Measurements from ENCODE around the gene CHAC2. TPM values are rescaled to one million over a fixed set of nuclear protein-coding genes. Genes with fewer than 3 reads are reported as not detected.
"Not testable (repeated sequence)": the region's sequence is repeated elsewhere in the genome, so short reads cannot be mapped to it uniquely, and the experiment has no call there.

CHAC2 gene
- total RNA-seq, 2 donors from 2014 or later = 10.6 to 19.3 TPM

DNA sequence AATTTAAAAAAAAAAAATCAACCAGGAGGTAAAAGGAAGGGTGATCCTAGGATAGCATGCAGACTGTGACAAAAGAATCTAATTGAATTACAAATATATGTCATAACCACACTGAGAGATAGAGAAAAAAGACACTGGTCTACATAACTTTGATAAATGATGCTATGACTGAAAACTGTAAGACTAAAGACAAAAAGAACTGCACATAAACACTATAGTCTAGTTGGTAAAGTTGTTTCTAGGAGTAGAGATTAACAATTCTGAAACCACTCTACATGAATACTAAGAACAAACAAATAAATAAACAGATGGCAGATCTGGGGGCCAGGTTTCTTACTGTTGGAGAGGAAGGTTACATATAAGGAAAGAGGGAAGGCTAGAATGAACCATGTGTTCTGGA, 14.6 kb upstream of the CHAC2 start:
- peak overlapping the region; percentile 0 for H3K4me3 Mint-ChIP-seq
- DNase-seq (ENCODE audit: low spot score) (no peak), ATAC-seq (peak in 1 of 2 donors; percentile 69)
- H3K27ac Mint-ChIP-seq = peak overlapping the region in 1 of 2 donors; percentile 39
- H3K4me1 Mint-ChIP-seq (ENCODE audit: low read depth in 2 of 2) = peaks cover 10 to 17% of the 10 kb centered on the region in 2 donors
- H3K27me3 Mint-ChIP-seq = no peaks in the 10 kb centered on the region
- H3K9me3 Mint-ChIP-seq = no peaks in the 10 kb centered on the region
- H3K36me3 Mint-ChIP-seq = peaks cover 13% of the 10 kb centered on the region

DNA sequence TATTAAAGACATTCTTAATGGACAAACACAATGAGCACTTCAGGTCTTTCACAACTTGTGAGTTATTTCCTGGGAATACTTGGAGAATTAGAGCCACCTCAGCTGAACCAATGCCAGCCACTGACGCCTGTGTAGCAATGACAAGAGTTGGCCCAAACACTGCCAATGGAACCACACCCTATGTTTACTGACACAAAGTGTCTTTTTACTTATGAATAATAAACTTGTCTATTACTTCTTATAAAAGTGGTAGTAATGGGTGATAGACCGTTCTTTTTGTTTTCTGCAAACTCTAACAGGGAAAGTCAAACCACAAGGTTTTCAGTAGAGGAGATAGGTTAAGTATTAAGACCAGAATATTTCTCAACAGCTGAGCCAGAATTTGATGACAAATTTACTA, 12.5 kb upstream of the CHAC2 start:
- ATAC-seq (no peak), DNase-seq (ENCODE audit: low spot score) (no peak)
- H3K27ac Mint-ChIP-seq = no peak overlapping the region
- H3K36me3 Mint-ChIP-seq = no peaks in the 10 kb centered on the region
- no peak overlapping the region for H3K4me3 Mint-ChIP-seq
- H3K27me3 Mint-ChIP-seq = no peaks in the 10 kb centered on the region
- H3K9me3 Mint-ChIP-seq = no peaks in the 10 kb centered on the region
- peaks cover 10 to 17% of the 10 kb centered on the region in 2 donors for H3K4me1 Mint-ChIP-seq (ENCODE audit: low read depth in 2 of 2)

DNA sequence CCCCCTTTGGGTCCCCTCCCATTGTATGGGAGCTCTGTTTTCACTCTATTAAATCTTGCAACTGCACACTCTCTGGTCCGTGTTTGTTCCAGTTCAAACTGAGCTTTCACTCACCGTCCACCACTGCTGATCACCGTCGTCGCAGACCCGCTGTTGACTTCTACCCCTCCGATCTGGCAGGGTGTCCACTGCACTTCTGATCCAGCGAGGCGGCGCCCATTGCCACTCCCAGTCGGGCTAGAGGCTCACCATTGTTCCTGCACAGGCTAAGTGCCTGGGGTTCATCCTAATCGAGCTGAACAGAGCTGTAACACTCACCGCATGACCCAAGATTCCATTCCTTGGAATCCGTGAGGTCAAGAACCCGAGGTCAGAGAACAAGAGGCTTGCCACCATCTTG, 11.0 kb upstream of the CHAC2 start:
- H3K4me1 Mint-ChIP-seq (ENCODE audit: low read depth in 2 of 2) = peaks cover 8 to 14% of the 10 kb centered on the region in 2 donors
- H3K9me3 Mint-ChIP-seq = no peaks in the 10 kb centered on the region
- no peak for ATAC-seq
- H3K27ac Mint-ChIP-seq = no peak overlapping the region
- no peak overlapping the region for H3K4me3 Mint-ChIP-seq
- H3K36me3 Mint-ChIP-seq = no peaks in the 10 kb centered on the region
- H3K27me3 Mint-ChIP-seq = no peaks in the 10 kb centered on the region
- no peak for DNase-seq (ENCODE audit: low spot score)

DNA sequence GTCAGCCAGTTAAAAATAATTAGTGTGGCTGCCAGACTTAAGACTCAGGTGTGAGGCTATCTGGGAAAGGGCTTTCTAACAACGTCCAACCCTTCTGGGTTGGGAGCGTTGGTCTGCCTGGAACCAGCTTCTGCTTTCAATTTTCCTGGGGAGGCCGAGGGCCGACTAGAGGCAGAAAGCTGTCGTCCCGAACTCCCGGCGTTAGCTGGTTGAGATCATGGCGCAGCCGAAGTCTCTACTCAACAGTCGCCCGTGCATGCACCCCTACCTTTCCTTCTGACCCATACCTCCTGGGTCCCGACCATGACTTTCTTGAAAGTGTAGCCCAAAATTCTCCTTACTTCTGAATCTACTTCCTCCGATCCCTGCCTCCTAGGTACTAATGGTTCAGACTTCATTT, 10.4 kb upstream of the CHAC2 start:
- H3K36me3 Mint-ChIP-seq; H3K9me3 Mint-ChIP-seq; DNase-seq (ENCODE audit: low spot score); H3K4me3 Mint-ChIP-seq; H3K27me3 Mint-ChIP-seq; ATAC-seq; H3K27ac Mint-ChIP-seq: not testable (repeated sequence)
- H3K4me1 Mint-ChIP-seq (ENCODE audit: low read depth in 2 of 2) = peaks cover 7 to 11% of the 10 kb centered on the region in 2 donors

DNA sequence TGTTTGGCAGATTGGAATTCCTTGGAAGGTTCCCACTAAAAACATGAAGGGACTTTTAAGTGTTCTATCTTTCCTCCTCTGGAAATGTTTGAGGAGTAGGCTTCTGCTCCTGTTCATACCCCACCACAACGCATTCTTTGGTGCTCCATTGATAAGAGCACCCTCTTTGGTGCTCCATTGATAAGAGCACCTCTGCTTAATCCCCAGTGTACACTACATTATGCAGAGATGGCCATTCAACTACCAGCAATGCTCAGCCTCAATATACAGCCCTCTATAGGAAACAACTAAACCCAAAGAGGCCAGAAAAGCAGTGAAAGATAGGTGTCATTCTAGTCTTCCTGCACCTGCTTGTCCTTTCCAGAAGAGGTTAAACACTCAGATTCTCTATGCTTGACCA, 1.8 kb upstream of the CHAC2 start:
- Mint-ChIP-seq H3K4me3 (no peak overlapping the region), H3K36me3 (no peaks in the 10 kb centered on the region), H3K27me3 (no peaks in the 10 kb centered on the region), H3K4me1 (ENCODE audit: low read depth in 2 of 2) (peaks cover 9 to 23% of the 10 kb centered on the region in 2 donors), H3K9me3 (no peaks in the 10 kb centered on the region), H3K27ac (no peak overlapping the region)
- ATAC-seq = no peak
- DNase-seq (ENCODE audit: low spot score) = no peak

DNA sequence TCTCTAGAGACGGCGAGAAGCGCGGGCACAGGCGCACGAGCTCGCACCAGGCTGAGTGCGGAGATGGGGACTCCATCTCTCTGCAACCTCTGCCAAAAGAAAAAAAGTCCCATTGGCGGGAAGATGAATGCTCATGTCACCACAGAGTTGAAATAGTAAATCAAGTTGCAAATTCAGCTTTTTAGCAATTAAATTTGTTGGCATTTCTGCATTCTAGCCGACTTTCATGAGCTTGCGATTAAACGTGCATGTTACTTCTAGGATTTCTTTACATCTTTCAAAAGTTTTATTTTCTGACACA, 588 bp downstream of the CHAC2 start:
- H3K36me3 Mint-ChIP-seq = no peaks in the 10 kb centered on the region
- peak overlapping the region; percentile 87 to 96 for H3K27ac Mint-ChIP-seq
- ATAC-seq (peak; percentile 73 to 80), DNase-seq (ENCODE audit: low spot score) (peak; percentile 68)
- no peaks in the 10 kb centered on the region for H3K27me3 Mint-ChIP-seq
- H3K9me3 Mint-ChIP-seq = no peaks in the 10 kb centered on the region
- H3K4me3 Mint-ChIP-seq = peak overlapping the region; percentile 91
- peaks cover 12 to 23% of the 10 kb centered on the region in 2 donors for H3K4me1 Mint-ChIP-seq (ENCODE audit: low read depth in 2 of 2)

DNA sequence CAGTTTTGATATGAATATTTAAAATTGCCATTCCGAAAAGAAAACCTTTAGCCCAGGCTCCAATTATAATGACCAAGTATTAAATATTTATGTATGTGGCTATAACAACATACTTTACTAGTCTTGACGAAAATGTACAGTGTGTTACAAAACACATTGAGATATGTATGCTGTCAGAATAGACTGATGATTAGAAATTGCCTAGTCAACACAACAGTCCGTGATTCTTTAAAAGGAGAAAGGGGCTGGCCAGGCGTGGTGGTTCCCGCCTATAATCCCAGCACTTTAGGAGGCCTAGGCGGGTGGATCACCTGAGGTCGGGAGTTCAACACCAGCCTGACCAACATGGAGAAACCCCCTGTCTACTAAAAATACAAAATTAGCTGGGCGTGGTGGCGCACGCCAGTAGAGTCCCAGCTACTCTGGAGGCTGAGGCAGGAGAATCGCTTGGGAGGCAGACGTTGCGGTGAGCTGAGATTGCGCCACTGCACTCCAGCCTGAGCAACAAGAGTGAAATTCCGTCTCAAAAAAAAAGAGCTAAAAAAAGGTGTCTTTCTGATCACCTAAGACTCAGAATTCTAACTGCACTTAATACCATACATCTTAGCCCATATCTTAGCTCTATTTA, 1.8 kb downstream of the CHAC2 start:
- Mint-ChIP-seq H3K27ac (no peak overlapping the region), H3K4me3 (peak overlapping the region; percentile 91)
- no peak for DNase-seq (ENCODE audit: low spot score)

DNA sequence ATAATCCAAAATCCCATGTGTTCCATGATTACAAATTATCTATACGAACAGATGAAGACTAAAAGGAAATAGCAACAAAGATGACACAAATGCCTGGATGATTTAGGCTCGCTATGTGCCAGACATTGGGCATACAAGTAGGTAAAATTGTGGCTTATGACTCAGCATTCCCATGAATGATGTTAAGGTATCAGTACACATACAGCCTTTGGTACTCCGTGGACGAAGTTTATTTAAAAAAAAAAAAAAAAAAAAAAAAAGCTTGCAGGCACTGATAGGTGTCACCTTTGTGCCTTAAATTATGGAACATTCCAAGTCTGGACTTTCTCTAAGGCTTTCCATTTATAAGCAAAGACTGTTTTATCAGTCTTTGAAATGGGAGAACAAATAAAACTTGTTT, 2.7 kb downstream of the CHAC2 start:
- ATAC-seq (no peak), DNase-seq (ENCODE audit: low spot score) (no peak)
- no peaks in the 10 kb centered on the region for H3K27me3 Mint-ChIP-seq
- no peak overlapping the region for H3K27ac Mint-ChIP-seq
- peaks cover 12 to 23% of the 10 kb centered on the region in 2 donors for H3K4me1 Mint-ChIP-seq (ENCODE audit: low read depth in 2 of 2)
- H3K9me3 Mint-ChIP-seq = no peaks in the 10 kb centered on the region
- no peaks in the 10 kb centered on the region for H3K36me3 Mint-ChIP-seq
- peak overlapping the region; percentile 48 for H3K4me3 Mint-ChIP-seq

More for the DNA sequence above, 1.8 kb downstream of the CHAC2 start:
- H3K27me3 Mint-ChIP-seq = no peaks in the 10 kb centered on the region
- no peaks in the 10 kb centered on the region for H3K36me3 Mint-ChIP-seq
- no peak for ATAC-seq
- peaks cover 12 to 23% of the 10 kb centered on the region in 2 donors for H3K4me1 Mint-ChIP-seq (ENCODE audit: low read depth in 2 of 2)
- H3K9me3 Mint-ChIP-seq = no peaks in the 10 kb centered on the region

DNA sequence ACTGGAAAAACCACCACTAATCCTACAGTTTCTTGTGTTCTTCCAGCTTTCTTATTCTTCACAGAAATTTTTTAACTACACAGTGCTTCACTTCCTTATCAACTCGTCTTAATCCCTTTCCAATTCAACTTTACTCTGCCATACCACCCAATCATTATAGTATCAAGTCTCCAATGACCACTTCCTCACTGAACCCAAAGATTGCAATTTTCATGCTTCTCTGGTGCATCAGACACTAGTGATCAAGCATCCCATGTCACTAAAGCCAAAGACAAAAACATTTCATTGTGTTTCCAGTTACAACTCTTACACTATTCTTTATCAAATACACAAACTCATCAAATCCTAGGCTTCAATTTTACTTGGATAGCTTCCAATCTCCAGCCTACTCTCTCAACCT, 9.5 kb downstream of the CHAC2 start:
- peak overlapping the region in 1 of 2 donors; percentile 8 for H3K27ac Mint-ChIP-seq
- H3K27me3 Mint-ChIP-seq = no peaks in the 10 kb centered on the region
- H3K4me3 Mint-ChIP-seq = no peak overlapping the region
- H3K9me3 Mint-ChIP-seq = no peaks in the 10 kb centered on the region
- DNase-seq (ENCODE audit: low spot score) (no peak), ATAC-seq (no peak)
- peaks cover 19 to 21% of the 10 kb centered on the region in 2 donors for H3K4me1 Mint-ChIP-seq (ENCODE audit: low read depth in 2 of 2)
- H3K36me3 Mint-ChIP-seq = peaks cover 17% of the 10 kb centered on the region

DNA sequence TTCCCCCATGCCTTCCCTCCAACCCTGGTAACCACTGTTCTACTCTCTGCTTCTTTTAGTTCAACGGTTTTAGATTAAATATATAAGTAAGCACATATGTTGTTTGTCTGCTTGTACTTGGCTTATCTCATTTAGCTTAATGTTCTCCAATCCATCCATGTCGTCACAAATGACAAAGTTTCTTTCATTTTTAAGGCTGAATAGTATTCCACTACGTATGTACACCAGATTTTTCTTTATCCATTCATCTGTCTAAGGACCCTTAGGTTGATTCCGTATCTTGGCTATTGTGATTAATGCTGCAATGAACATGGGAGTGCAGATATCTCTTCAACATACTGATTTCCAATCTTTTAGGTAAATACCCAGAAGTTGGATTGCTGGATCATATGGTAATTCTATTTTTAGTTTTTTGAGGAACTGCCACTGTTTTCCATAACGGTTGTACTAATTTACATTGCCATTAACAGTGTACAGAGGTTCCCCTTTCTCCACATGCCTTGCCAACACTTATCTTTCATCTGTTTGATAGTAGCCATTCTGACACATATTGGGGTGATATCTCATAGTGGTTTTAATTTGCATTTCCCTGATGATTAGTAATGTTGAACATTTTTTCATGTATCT, 11.0 kb downstream of the CHAC2 start:
- Mint-ChIP-seq H3K4me3 (no peak overlapping the region), H3K36me3 (peaks cover 17% of the 10 kb centered on the region), H3K27me3 (no peaks in the 10 kb centered on the region), H3K27ac (no peak overlapping the region), H3K4me1 (ENCODE audit: low read depth in 2 of 2) (peaks cover 20 to 26% of the 10 kb centered on the region in 2 donors), H3K9me3 (no peaks in the 10 kb centered on the region)
- no peak for DNase-seq (ENCODE audit: low spot score)
- no peak for ATAC-seq

DNA sequence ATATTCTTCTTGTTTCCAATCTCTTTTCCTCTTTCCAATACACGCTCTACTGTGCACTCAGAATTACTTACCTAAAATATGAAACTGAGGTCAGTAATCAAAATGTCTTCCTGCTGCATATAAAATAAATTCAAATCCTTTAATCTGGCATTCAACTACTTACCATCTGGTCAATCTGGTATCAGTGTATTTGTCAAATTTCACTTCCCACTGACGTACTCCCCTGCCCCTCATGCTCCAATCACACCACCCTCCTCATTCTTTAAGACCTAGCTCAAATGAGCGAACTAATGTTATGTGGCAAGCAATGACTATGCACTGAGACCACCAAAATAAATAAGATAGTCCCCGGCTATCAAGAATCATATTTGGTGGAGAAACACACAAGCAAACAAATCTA, 12.5 kb downstream of the CHAC2 start:
- H3K4me3 Mint-ChIP-seq = no peak overlapping the region
- no peaks in the 10 kb centered on the region for H3K9me3 Mint-ChIP-seq
- peaks cover 29 to 36% of the 10 kb centered on the region in 2 donors for H3K4me1 Mint-ChIP-seq (ENCODE audit: low read depth in 2 of 2)
- DNase-seq (ENCODE audit: low spot score) (no peak), ATAC-seq (no peak)
- peaks cover 17% of the 10 kb centered on the region for H3K36me3 Mint-ChIP-seq
- H3K27me3 Mint-ChIP-seq = no peaks in the 10 kb centered on the region
- H3K27ac Mint-ChIP-seq = no peak overlapping the region

DNA sequence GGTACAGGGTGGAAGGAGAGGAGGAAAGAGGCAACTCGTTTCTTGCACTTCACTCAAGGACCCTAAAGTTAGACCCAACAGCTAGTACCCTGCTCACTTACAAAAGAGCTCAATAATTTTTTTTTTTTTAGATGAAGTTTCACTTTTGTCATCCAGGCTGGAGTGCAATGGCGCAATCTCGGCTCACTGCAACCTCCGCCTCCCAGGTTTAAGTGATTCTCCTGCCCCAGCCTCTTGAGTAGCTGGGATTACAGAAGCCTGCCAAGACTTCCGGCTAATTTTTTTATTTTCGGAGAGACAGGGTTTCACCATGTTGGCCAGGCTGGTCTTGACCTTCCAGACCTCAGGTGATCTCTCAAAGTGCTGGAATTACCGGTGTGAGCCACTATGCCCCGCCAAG, 15.1 kb downstream of the CHAC2 start:
- peaks cover 32 to 46% of the 10 kb centered on the region in 2 donors for H3K4me1 Mint-ChIP-seq (ENCODE audit: low read depth in 2 of 2)
- DNase-seq (ENCODE audit: low spot score) (no peak), ATAC-seq (no peak)
- no peaks in the 10 kb centered on the region for H3K9me3 Mint-ChIP-seq
- no peaks in the 10 kb centered on the region for H3K27me3 Mint-ChIP-seq
- H3K4me3 Mint-ChIP-seq = no peak overlapping the region
- H3K27ac Mint-ChIP-seq = no peak overlapping the region
- peaks cover 18% of the 10 kb centered on the region for H3K36me3 Mint-ChIP-seq

DNA sequence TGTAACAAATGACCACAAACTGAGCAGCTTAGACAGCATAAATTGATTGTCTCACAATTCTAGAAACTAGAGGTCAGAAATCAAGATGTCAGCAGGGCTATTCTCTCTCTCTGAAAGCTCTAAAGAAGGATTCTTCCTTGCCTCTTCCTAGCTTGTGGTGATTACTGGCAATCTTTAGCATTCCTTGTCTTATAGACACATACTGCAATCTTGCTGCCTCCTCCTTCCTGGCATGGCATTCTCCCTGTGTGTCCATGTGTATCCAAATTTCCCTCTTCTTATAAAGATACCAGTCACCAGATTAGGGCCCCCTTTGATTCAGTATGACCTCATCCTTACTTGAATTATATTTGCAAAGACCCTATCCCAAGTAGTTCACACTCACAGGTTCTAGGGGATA, 16.8 kb downstream of the CHAC2 start:
- H3K27ac Mint-ChIP-seq = peak overlapping the region; percentile 1 to 92
- H3K4me3 Mint-ChIP-seq = peak overlapping the region; percentile 100
- H3K4me1 Mint-ChIP-seq (ENCODE audit: low read depth in 2 of 2) = peaks cover 28 to 48% of the 10 kb centered on the region in 2 donors
- no peaks in the 10 kb centered on the region for H3K9me3 Mint-ChIP-seq
- ATAC-seq = no peak
- peaks cover 15% of the 10 kb centered on the region for H3K36me3 Mint-ChIP-seq
- H3K27me3 Mint-ChIP-seq = no peaks in the 10 kb centered on the region
- no peak for DNase-seq (ENCODE audit: low spot score)

DNA sequence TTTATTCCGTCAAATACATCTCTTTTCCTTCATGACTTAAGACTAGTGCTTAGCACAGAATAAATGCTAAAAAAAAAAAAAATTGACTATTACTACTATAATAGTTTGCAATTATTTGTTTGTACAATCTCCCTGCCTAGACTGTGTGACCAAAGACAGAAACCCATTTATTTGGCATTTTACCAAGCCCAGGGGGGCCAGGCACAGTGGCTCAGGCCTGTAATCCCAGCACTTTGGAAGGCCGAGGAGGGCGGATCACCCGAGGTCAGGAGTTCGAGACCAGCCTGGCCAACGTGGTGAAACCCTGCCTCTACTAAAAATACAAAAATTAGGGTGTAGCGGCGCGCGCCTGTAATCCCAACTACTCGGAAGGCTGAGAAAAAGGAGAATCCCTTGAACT, 17.8 kb downstream of the CHAC2 start:
- Mint-ChIP-seq H3K36me3 (peaks cover 8% of the 10 kb centered on the region), H3K4me3 (peak overlapping the region; percentile 100), H3K4me1 (ENCODE audit: low read depth in 2 of 2) (peaks cover 28 to 41% of the 10 kb centered on the region in 2 donors), H3K9me3 (no peaks in the 10 kb centered on the region), H3K27me3 (no peaks in the 10 kb centered on the region), H3K27ac (peak overlapping the region; percentile 92 to 95)
- DNase-seq (ENCODE audit: low spot score) (no peak), ATAC-seq (no peak)

DNA sequence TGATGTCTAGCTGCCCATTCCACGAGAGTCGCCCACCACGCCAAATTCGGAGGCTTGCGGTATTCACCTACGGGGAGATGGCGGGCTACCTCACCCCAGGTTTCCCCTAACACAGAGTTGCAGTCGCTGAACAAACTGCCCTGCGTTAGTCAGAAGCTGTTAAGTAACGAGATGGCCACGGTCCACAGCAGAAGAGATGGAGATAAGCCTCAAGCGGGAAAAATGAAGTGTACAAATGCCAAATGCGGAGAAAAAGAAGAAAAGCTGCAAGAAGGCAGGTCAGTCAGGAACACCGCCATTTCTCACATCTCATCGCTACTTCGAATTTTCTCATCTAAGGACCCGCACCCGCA, 18.7 kb downstream of the CHAC2 start:
- no peak for DNase-seq (ENCODE audit: low spot score)
- ATAC-seq = peak; percentile 48 to 56
- Mint-ChIP-seq H3K4me3 (peak overlapping the region; percentile 100), H3K4me1 (ENCODE audit: low read depth in 2 of 2) (peaks cover 28 to 41% of the 10 kb centered on the region in 2 donors), H3K36me3 (peaks cover 8% of the 10 kb centered on the region), H3K27ac (peak overlapping the region; percentile 92 to 95), H3K27me3 (no peaks in the 10 kb centered on the region), H3K9me3 (no peaks in the 10 kb centered on the region)

Measured in natural killer cell treated with Interleukin-12 subunit alpha and Interleukin-12 subunit beta and Interleukin-15 and Interleukin-18, amount 100 ng/mL, for 72 hours (primary cell).